ENCODE measurements around the gene WBP11. TPM values are rescaled to one million over a fixed set of nuclear protein-coding genes. Genes with fewer than 3 reads are reported as not detected.

WBP11 gene
- total RNA-seq, 1 donor from 2014 or later: 64.6 TPM

- peaks cover 25% of the 10 kb centered on the region for H3K4me1 Mint-ChIP-seq (ENCODE audit: unreplicated experiment)
- H3K4me3 Mint-ChIP-seq (ENCODE audit: unreplicated experiment): no peak overlapping the region
- DNase-seq (ENCODE audit: low spot score): no peak
- no peaks in the 10 kb centered on the region for H3K9me3 Mint-ChIP-seq (ENCODE audit: unreplicated experiment)
- no peaks in the 10 kb centered on the region for H3K27me3 Mint-ChIP-seq (ENCODE audit: unreplicated experiment)
- peaks cover 8% of the 10 kb centered on the region for H3K36me3 Mint-ChIP-seq (ENCODE audit: low read depth, unreplicated experiment)
- TF ChIP-seq CTCF (IDR thresholded peaks at IDR 0.05; ENCODE audit: unreplicated experiment): no peak
- no peak overlapping the region for H3K27ac Mint-ChIP-seq (ENCODE audit: unreplicated experiment)
Measured at GRCh38 chr12:14842315-14842714, 39.0 kb upstream of the WBP11 start.

GRCh38 chr12:14841761-14842160 is 38.5 kb upstream of the WBP11 start:
- Mint-ChIP-seq H3K4me3 (ENCODE audit: unreplicated experiment) (no peak overlapping the region), H3K27me3 (ENCODE audit: unreplicated experiment) (no peaks in the 10 kb centered on the region), H3K9me3 (ENCODE audit: unreplicated experiment) (no peaks in the 10 kb centered on the region), H3K27ac (ENCODE audit: unreplicated experiment) (no peak overlapping the region), H3K4me1 (ENCODE audit: unreplicated experiment) (peaks cover 20% of the 10 kb centered on the region), H3K36me3 (ENCODE audit: low read depth, unreplicated experiment) (peaks cover 8% of the 10 kb centered on the region)
- DNase-seq (ENCODE audit: low spot score): no peak
- TF ChIP-seq CTCF (IDR thresholded peaks at IDR 0.05; ENCODE audit: unreplicated experiment): no peak

GRCh38 chr12:14840616-14841015 is 37.3 kb upstream of the WBP11 start:
- Mint-ChIP-seq H3K27ac (ENCODE audit: unreplicated experiment) (no peak overlapping the region), H3K9me3 (ENCODE audit: unreplicated experiment) (no peaks in the 10 kb centered on the region), H3K36me3 (ENCODE audit: low read depth, unreplicated experiment) (peaks cover 8% of the 10 kb centered on the region), H3K4me1 (ENCODE audit: unreplicated experiment) (peaks cover 19% of the 10 kb centered on the region), H3K27me3 (ENCODE audit: unreplicated experiment) (no peaks in the 10 kb centered on the region), H3K4me3 (ENCODE audit: unreplicated experiment) (no peak overlapping the region)
- TF ChIP-seq CTCF (IDR thresholded peaks at IDR 0.05; ENCODE audit: unreplicated experiment): no peak
- DNase-seq (ENCODE audit: low spot score): no peak

- H3K9me3 Mint-ChIP-seq (ENCODE audit: unreplicated experiment): no peaks in the 10 kb centered on the region
- no peaks in the 10 kb centered on the region for H3K27me3 Mint-ChIP-seq (ENCODE audit: unreplicated experiment)
- no peak for DNase-seq (ENCODE audit: low spot score)
- H3K27ac Mint-ChIP-seq (ENCODE audit: unreplicated experiment): no peak overlapping the region
- peaks cover 28% of the 10 kb centered on the region for H3K4me1 Mint-ChIP-seq (ENCODE audit: unreplicated experiment)
- TF ChIP-seq CTCF (IDR thresholded peaks at IDR 0.05; ENCODE audit: unreplicated experiment): no peak
- no peak overlapping the region for H3K4me3 Mint-ChIP-seq (ENCODE audit: unreplicated experiment)
- H3K36me3 Mint-ChIP-seq (ENCODE audit: low read depth, unreplicated experiment): peaks cover 8% of the 10 kb centered on the region
Measured at GRCh38 chr12:14839262-14839661, 36.0 kb upstream of the WBP11 start.

- Mint-ChIP-seq H3K27ac (ENCODE audit: unreplicated experiment) (peak overlapping the region; percentile 39), H3K4me1 (ENCODE audit: unreplicated experiment) (peaks cover 27% of the 10 kb centered on the region), H3K9me3 (ENCODE audit: unreplicated experiment) (no peaks in the 10 kb centered on the region), H3K4me3 (ENCODE audit: unreplicated experiment) (no peak overlapping the region), H3K27me3 (ENCODE audit: unreplicated experiment) (peaks cover 4% of the 10 kb centered on the region), H3K36me3 (ENCODE audit: low read depth, unreplicated experiment) (peaks cover 8% of the 10 kb centered on the region)
- no peak for TF ChIP-seq CTCF (IDR thresholded peaks at IDR 0.05; ENCODE audit: unreplicated experiment)
- DNase-seq (ENCODE audit: low spot score): no peak
Measured at GRCh38 chr12:14836336-14837210, 33.3 kb upstream of the WBP11 start.
